Measurements from ENCODE around the gene PDIA5. TPM values are rescaled to one million over a fixed set of nuclear protein-coding genes. Genes with fewer than 3 reads are reported as not detected.

The PDIA5 gene
- polyA plus RNA-seq, 1 donor from 2014 or later = 1.4 TPM

DNA sequence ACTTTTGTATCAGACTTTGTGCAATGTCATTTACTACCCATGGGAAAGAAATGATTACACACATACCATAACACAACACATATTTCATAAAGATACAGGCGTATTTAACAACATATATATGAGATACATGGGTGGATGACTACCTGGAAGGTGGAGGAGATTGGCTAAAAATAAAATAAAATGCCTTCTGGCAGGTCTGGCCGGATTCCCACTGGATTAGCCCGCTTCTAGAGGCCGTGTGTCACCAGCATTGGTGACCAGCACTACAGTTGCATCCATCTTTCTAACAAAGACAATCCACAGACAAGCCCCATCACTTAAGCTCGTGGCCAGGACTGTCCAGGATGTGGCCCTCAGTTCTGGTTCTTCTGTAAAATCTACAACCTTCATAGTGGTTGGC lies 114.0 kb downstream of the PDIA5 start:
- H3K79me2 ChIP-seq (replicated peaks; ENCODE audit: insufficient read depth, low read length) = no peaks in the 10 kb centered on the region
- no peaks in the 10 kb centered on the region for H4K20me1 ChIP-seq (ENCODE audit: insufficient read depth)
- H3K4me3 ChIP-seq (ENCODE audit: low read length) = no peak overlapping the region
- no peak overlapping the region for H3K4me2 ChIP-seq (ENCODE audit: low read length)
- no peaks in the 10 kb centered on the region for H3K36me3 ChIP-seq (ENCODE audit: insufficient read depth, low read length)
- no peak overlapping the region for H2AFZ ChIP-seq (ENCODE audit: low read depth, low read length)
- no peaks in the 10 kb centered on the region for H3K9me2 ChIP-seq (ENCODE audit: insufficient read depth, low read length)
- TF ChIP-seq EP300 (conservative IDR thresholded peaks at IDR 0.05; ENCODE audit: poor library complexity, severe bottlenecking) (no peak), REST (IDR thresholded peaks at IDR 0.05; ENCODE audit: borderline replicate concordance) (no peak), MXI1 (conservative IDR thresholded peaks at IDR 0.05; ENCODE audit: poor library complexity, severe bottlenecking) (no peak), POLR2AphosphoS5 (IDR thresholded peaks at IDR 0.05) (no peak), EZH2 (IDR thresholded peaks at IDR 0.05; ENCODE audit: borderline replicate concordance, insufficient read depth, low read length, poor library complexity, severe bottlenecking) (no peak), TAF1 (IDR thresholded peaks at IDR 0.05; ENCODE audit: low read depth) (no peak), RAD21 (conservative IDR thresholded peaks at IDR 0.05) (no peak), SMC3 (conservative IDR thresholded peaks at IDR 0.05; ENCODE audit: poor library complexity) (no peak)
- TF ChIP-seq, protein P1, sequence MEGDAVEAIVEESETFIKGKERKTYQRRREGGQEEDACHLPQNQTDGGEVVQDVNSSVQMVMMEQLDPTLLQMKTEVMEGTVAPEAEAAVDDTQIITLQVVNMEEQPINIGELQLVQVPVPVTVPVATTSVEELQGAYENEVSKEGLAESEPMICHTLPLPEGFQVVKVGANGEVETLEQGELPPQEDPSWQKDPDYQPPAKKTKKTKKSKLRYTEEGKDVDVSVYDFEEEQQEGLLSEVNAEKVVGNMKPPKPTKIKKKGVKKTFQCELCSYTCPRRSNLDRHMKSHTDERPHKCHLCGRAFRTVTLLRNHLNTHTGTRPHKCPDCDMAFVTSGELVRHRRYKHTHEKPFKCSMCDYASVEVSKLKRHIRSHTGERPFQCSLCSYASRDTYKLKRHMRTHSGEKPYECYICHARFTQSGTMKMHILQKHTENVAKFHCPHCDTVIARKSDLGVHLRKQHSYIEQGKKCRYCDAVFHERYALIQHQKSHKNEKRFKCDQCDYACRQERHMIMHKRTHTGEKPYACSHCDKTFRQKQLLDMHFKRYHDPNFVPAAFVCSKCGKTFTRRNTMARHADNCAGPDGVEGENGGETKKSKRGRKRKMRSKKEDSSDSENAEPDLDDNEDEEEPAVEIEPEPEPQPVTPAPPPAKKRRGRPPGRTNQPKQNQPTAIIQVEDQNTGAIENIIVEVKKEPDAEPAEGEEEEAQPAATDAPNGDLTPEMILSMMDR (IDR thresholded peaks at IDR 0.05; ENCODE audit: poor library complexity, severe bottlenecking) = no peak
- H3K9me3 ChIP-seq (ENCODE audit: low read length) = no peaks in the 10 kb centered on the region
- no peak overlapping the region for H3K27ac ChIP-seq (ENCODE audit: low read length)
- no peak overlapping the region for H3K9ac ChIP-seq (ENCODE audit: low read length)
- no peaks in the 10 kb centered on the region for H3F3A ChIP-seq (ENCODE audit: insufficient read depth, low read length, poor library complexity, severe bottlenecking)
- H3K27me3 ChIP-seq (ENCODE audit: insufficient read depth, low read depth, low read length) = no peaks in the 10 kb centered on the region

- Histone ChIP-seq H3K9me3 (ENCODE audit: low read length) (no peaks in the 10 kb centered on the region), H3F3A (ENCODE audit: insufficient read depth, low read length, poor library complexity, severe bottlenecking) (no peaks in the 10 kb centered on the region), H2AFZ (ENCODE audit: low read depth, low read length) (no peak overlapping the region), H3K4me3 (ENCODE audit: low read length) (no peak overlapping the region), H3K9me2 (ENCODE audit: insufficient read depth, low read length) (no peaks in the 10 kb centered on the region), H4K20me1 (ENCODE audit: insufficient read depth) (no peaks in the 10 kb centered on the region), H3K9ac (ENCODE audit: low read length) (no peak overlapping the region), H3K27ac (ENCODE audit: low read length) (no peak overlapping the region), H3K4me2 (ENCODE audit: low read length) (no peak overlapping the region), H3K27me3 (ENCODE audit: insufficient read depth, low read depth, low read length) (no peaks in the 10 kb centered on the region), H3K79me2 (replicated peaks; ENCODE audit: insufficient read depth, low read length) (no peaks in the 10 kb centered on the region), H3K36me3 (ENCODE audit: insufficient read depth, low read length) (no peaks in the 10 kb centered on the region)
- TF ChIP-seq POLR2AphosphoS5 (IDR thresholded peaks at IDR 0.05) (no peak), EP300 (conservative IDR thresholded peaks at IDR 0.05; ENCODE audit: poor library complexity, severe bottlenecking) (no peak), TAF1 (IDR thresholded peaks at IDR 0.05; ENCODE audit: low read depth) (no peak), REST (IDR thresholded peaks at IDR 0.05; ENCODE audit: borderline replicate concordance) (no peak)
- TF ChIP-seq, protein P1 (IDR thresholded peaks at IDR 0.05; ENCODE audit: poor library complexity, severe bottlenecking) = no peak
Observed at GRCh38 chr3:123186695-123187094, 119.9 kb downstream of the PDIA5 start.
